PC-9 (cell line): Measurements from ENCODE around the gene NACC2. TPM values are rescaled to one million over a fixed set of nuclear protein-coding genes. Genes with fewer than 3 reads are reported as not detected.

Experiments used
- BruUV-seq: library from RNA; stranded (reverse); fragments of 400-500 nt; replicated peaks from 2 replicates; lab custom pipeline; 2021; lab: Mats Ljungman, UMichigan
- CTCF ChIA-PET: fragments of 300-600 bp; sonication (Branson Sonifier 250); formaldehyde crosslinking; loops from one replicate; lab custom pipeline; 2022; ENCODE audit warnings: antibody characterized with exemption; lab: Charles Lee
- POLR2A ChIA-PET: fragments of 300-600 bp; sonication (Branson Sonifier 250); formaldehyde crosslinking; loops from one replicate; lab custom pipeline; 2022; ENCODE audit warnings: antibody characterized with exemption; ENCODE audit not compliant: unreplicated experiment; lab: Charles Lee
- DNase-seq, 2 experiments: peaks; one replicate each; pipeline versions ENCODE4 v3.0.0 to v3.0.0-alpha.2; 2015 to 2022; ENCODE audit warnings: mixed read lengths in 1 of 2
- H2AFZ ChIP-seq: fragments of 200-600 bp; sonication (generic); 2 replicates; pipeline ENCODE4 v1.8.1; 2017; ENCODE audit warnings: antibody characterized with exemption
- H3F3A ChIP-seq: fragments of 200-600 bp; sonication (generic); 2 replicates; pipeline ENCODE4 v1.8.1; 2017; ENCODE audit warnings: antibody characterized with exemption, mild to moderate bottlenecking, low read depth; ENCODE audit not compliant: insufficient read depth
- H3K27ac ChIP-seq: fragments of 200-600 bp; sonication (generic); 2 replicates; pipeline ENCODE4 v1.6.1; 2016; ENCODE audit warnings: mixed run types
- H3K27me3 ChIP-seq: fragments of 200-600 bp; sonication (generic); 2 replicates; pipeline ENCODE4 v1.6.1; 2016; ENCODE audit warnings: low read depth, mixed run types; ENCODE audit not compliant: insufficient read depth
- H3K36me3 ChIP-seq: fragments of 200-600 bp; sonication (generic); 2 replicates; pipeline ENCODE4 v1.6.1; 2016; ENCODE audit warnings: low read depth, mixed run types
- H3K4me1 ChIP-seq: fragments of 200-600 bp; sonication (generic); replicated peaks from 2 replicates; pipeline ENCODE4 v1.6.1; 2016; ENCODE audit warnings: mixed run types; ENCODE audit not compliant: insufficient read depth
- H3K4me2 ChIP-seq: fragments of 200-600 bp; sonication (generic); 2 replicates; pipeline ENCODE4 v1.6.1; 2017; ENCODE audit warnings: mixed run types
- H3K4me3 ChIP-seq: fragments of 200-600 bp; sonication (generic); 2 replicates; pipeline ENCODE4 v1.6.1; 2016; ENCODE audit warnings: mixed run types
- H3K79me2 ChIP-seq: fragments of 200-600 bp; sonication (generic); 2 replicates; pipeline ENCODE4 v1.6.1; 2017; ENCODE audit warnings: low read depth, mixed run types
- H3K9me2 ChIP-seq: fragments of 200-600 bp; sonication (generic); 2 replicates; pipeline ENCODE4 v1.8.1; 2017; ENCODE audit warnings: mild to moderate bottlenecking; ENCODE audit not compliant: insufficient read depth
- H3K9me3 ChIP-seq: fragments of 200-600 bp; sonication (generic); 2 replicates; pipeline ENCODE4 v1.8.1; 2016; ENCODE audit warnings: low read depth; ENCODE audit not compliant: insufficient read depth
- H4K20me1 ChIP-seq: fragments of 200-600 bp; sonication (generic); 2 replicates; pipeline ENCODE4 v1.8.1; 2017; ENCODE audit not compliant: insufficient read depth
- CTCF ChIP-seq: fragments of 200-600 bp; sonication (generic); conservative IDR thresholded peaks from 2 replicates; pipeline ENCODE4 v1.6.1; 2017; ENCODE audit warnings: mixed run types, antibody characterized with exemption, mild to moderate bottlenecking, moderate library complexity
- EZH2 ChIP-seq: fragments of 200-600 bp; sonication (generic); IDR thresholded peaks from 2 replicates; pipeline ENCODE4 v1.8.0; 2017; ENCODE audit warnings: antibody characterized with exemption, low read depth
- intact Hi-C: fragments of 100-400 bp; cut with micrococcal nuclease; formaldehyde crosslinking; loops from one replicate; pipeline ENCODE4 v1.10.0; 2022; ENCODE audit not compliant: unreplicated experiment
- total RNA-seq: library from RNA; stranded (reverse); gene quantifications from 2 replicates; pipeline ENCODE4 v1.2.3, GENCODE V29; 2021

The NACC2 gene
- total RNA-seq, 1 experiment from 2014 or later = 22.4 TPM

GRCh38 chr9:135998016-135998380, 97.1 kb downstream of the NACC2 start:
- Histone ChIP-seq H3K4me2 (no peak overlapping the region), H3K4me1 (no peaks in the 10 kb centered on the region), H3K4me3 (no peak overlapping the region), H4K20me1 (no peaks in the 10 kb centered on the region), H3K27me3 (no peaks in the 10 kb centered on the region), H3K9me2 (no peaks in the 10 kb centered on the region), H3K36me3 (no peaks in the 10 kb centered on the region), H3F3A (no peaks in the 10 kb centered on the region), H2AFZ (no peak overlapping the region), H3K9me3 (no peaks in the 10 kb centered on the region), H3K79me2 (no peaks in the 10 kb centered on the region), H3K27ac (no peak overlapping the region)
- CTCF ChIA-PET = no interaction called here
- intact Hi-C loops = no loop called here
- POLR2A ChIA-PET = no interaction called here
- BruUV-seq = no TSS peak
- no peak for DNase-seq
- TF ChIP-seq CTCF (no peak), EZH2 (no peak)

- Histone ChIP-seq H2AFZ (no peak overlapping the region), H3K79me2 (no peaks in the 10 kb centered on the region), H3K27ac (no peak overlapping the region), H3K27me3 (no peaks in the 10 kb centered on the region), H3K4me3 (no peak overlapping the region), H3K9me2 (no peaks in the 10 kb centered on the region), H3K4me1 (no peaks in the 10 kb centered on the region), H3K36me3 (no peaks in the 10 kb centered on the region), H3K9me3 (no peaks in the 10 kb centered on the region), H3F3A (no peaks in the 10 kb centered on the region), H4K20me1 (no peaks in the 10 kb centered on the region), H3K4me2 (no peak overlapping the region)
- DNase-seq = no peak
- ChIA-PET CTCF (no interaction called here), POLR2A (no interaction called here)
- intact Hi-C loops = no loop called here
- BruUV-seq = no TSS peak
- TF ChIP-seq EZH2 (no peak), CTCF (no peak)
Observed at GRCh38 chr9:135997090-135998015, 97.7 kb downstream of the NACC2 start.

- no peak for TF ChIP-seq CTCF
- no peak for TF ChIP-seq EZH2
- Histone ChIP-seq H3F3A (no peaks in the 10 kb centered on the region), H3K79me2 (no peaks in the 10 kb centered on the region), H3K9me2 (no peaks in the 10 kb centered on the region), H3K36me3 (no peaks in the 10 kb centered on the region), H4K20me1 (no peaks in the 10 kb centered on the region), H3K27ac (no peak overlapping the region), H3K4me1 (no peaks in the 10 kb centered on the region), H3K27me3 (no peaks in the 10 kb centered on the region), H3K9me3 (no peaks in the 10 kb centered on the region), H3K4me3 (no peak overlapping the region), H3K4me2 (no peak overlapping the region), H2AFZ (no peak overlapping the region)
- CTCF ChIA-PET = no interaction called here
- DNase-seq = no peak
- intact Hi-C loops = no loop called here
- POLR2A ChIA-PET = no interaction called here
- no TSS peak for BruUV-seq
Observed at GRCh38 chr9:135995816-135996215, 99.3 kb downstream of the NACC2 start.
